OCI-LY3 (cell line): Measurements from ENCODE around the gene ITPR1.

Source experiments
- CTCF ChIP-seq: fragments of 200-600, 300-600 bp; sonication (generic); IDR thresholded peaks from 2 replicates; pipeline ENCODE4 v1.5.1; 2014; ENCODE audit warnings: antibody characterized with exemption, low read length, low read depth
- EZH2phosphoT487 ChIP-seq: fragments of 200-600 bp; shearing (Covaris generic); IDR thresholded peaks from 2 replicates; pipeline ENCODE4 v1.6.1; 2018; ENCODE audit warnings: antibody characterized with exemption, mixed run types, low read depth

DNA sequence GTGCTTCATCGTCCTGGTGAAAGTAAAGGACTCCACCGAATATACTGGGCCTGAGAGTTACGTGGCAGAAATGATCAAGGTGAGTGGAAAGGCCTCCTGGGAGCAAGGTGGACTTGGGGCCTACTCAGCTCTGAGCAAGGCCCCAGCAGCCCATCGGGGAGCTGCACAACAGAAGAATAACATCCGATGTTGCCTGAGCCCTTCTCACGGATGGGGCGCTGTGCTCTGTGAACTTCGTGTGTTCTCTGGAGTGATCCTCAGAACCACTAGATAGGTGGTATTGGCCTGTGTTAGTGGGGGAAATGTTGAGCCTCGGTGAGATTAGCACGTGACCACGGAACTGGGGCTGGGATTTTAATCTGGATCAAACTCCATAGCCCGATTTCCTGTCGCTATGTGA, 325.0 kb downstream of the ITPR1 start:
- TF ChIP-seq CTCF: no peak
- no peak for TF ChIP-seq EZH2phosphoT487
